ENCODE data around the gene TMPRSS6. TPM values are rescaled to one million over a fixed set of nuclear protein-coding genes. Genes with fewer than 3 reads are reported as not detected.

TMPRSS6 gene
- total RNA-seq, 4 donors from 2014 or later: not detected

DNA sequence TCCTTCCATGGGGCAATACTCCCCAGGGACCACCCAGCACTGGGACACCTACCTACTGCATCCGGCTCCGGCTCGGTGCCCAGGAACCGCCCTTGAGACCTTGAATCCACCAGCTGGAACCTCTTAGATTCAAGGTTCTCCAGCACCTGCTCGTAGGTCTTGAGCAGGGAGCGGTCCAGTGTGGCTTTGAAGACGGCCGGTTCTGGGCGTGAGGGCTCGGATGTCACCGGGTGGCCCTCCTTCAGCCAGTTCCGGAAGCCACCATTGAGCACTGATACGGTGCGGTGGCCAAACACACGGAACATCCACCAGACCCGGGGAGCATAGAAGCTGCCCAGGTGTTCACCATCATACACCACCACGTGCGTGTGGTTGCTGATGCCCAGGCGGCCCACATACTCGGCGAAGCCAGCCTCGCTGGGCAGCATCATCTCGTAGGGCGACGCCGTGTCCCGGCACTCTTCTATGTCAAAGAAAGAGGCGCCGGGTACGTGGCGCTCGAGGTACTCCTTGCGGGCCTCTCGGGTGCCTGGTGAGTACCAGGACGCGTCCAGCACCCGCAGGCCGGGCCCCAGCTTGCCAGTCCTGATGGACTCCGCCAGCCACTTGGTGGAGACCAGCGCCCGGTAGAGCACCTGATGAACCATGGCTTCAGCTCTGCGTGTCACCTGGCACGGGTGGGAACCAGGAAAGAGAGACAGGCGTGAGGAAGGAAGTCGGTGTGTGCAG, 91.3 kb downstream of the TMPRSS6 start:
- TF ChIP-seq, protein P1, sequence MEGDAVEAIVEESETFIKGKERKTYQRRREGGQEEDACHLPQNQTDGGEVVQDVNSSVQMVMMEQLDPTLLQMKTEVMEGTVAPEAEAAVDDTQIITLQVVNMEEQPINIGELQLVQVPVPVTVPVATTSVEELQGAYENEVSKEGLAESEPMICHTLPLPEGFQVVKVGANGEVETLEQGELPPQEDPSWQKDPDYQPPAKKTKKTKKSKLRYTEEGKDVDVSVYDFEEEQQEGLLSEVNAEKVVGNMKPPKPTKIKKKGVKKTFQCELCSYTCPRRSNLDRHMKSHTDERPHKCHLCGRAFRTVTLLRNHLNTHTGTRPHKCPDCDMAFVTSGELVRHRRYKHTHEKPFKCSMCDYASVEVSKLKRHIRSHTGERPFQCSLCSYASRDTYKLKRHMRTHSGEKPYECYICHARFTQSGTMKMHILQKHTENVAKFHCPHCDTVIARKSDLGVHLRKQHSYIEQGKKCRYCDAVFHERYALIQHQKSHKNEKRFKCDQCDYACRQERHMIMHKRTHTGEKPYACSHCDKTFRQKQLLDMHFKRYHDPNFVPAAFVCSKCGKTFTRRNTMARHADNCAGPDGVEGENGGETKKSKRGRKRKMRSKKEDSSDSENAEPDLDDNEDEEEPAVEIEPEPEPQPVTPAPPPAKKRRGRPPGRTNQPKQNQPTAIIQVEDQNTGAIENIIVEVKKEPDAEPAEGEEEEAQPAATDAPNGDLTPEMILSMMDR (IDR thresholded peaks at IDR 0.05; ENCODE audit: low read depth): no peak

DNA sequence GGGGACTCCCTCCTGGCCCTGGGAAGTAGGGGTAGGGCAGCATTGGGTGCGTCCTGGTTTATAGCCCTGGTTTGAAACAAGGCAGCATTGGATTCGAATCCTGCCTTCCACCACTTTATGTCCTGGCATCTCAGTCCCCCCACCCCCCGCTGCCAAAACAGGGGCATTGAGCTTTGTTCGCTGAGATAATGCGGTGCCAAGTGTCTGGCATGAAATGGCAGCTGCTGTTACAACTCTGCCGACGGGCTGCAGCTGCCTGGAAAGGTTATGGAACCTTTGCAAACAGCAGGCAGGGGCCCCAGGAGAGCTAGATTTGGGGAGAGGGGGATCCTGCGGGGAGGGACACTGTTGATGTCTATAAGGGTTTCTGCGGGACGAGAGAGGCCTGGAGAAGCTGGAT, 92.2 kb downstream of the TMPRSS6 start:
- TF ChIP-seq, protein P1 (IDR thresholded peaks at IDR 0.05; ENCODE audit: low read depth): no peak

DNA sequence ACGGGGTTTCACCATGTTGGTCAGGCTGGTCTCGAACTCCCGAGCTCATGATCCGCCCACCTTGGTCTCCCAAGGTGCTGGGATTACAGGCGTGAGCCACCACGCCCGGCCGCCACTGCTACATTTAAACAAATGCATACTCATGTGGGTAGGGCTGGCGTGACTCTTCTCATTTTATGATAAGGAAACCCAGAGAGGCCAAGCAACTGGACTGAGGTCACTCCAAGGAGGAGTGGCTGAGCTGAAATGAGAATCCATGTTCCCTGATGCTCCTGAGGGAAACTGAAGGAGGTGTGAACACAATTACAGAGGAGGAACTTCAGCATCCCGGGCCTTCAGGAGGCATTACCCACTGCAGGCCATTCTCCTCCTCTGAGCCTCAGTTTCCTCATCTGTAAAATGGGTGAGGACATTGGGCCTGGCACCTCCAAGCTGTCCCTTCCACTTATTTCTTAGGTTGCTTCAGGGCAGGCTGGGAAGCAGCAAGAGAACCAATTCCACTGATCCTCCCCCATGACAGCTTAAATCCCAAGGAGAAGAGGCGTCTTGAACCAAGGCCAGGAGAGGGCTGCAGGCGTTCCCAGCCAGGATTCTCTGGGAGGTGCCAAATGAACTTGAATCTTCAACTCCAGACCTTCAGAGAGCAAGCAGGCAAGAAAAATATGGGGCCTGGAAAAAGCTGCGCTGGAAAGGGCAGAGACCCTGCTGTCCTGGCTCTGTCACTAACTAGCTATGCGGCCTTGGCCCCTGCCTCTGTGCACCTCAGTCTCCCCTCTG, 93.2 kb downstream of the TMPRSS6 start:
- TF ChIP-seq, protein P1 (IDR thresholded peaks at IDR 0.05; ENCODE audit: low read depth): no peak

DNA sequence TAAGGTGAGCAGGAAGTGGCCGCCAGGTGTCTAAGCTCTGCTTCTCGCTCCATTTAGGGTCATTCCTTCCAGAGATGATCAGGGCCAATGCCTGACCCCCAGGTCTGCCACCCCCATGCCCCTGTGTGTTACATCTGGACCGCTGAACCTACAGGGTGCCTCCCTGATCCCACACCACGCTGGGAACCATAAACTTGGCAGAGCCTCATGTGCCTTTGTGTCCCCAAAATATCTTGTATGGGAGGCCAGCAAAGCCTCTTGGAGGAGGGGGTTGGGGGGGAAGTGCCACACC, 94.0 kb downstream of the TMPRSS6 start:
- TF ChIP-seq, protein P1 (IDR thresholded peaks at IDR 0.05; ENCODE audit: low read depth): no peak

Other genes starting within 250 kb of the TMPRSS6 start
- 10 to 100 TPM; 18.8 to 76.0 (median 39.5) TPM for gene NCF4, start 248.7 kb downstream of the TMPRSS6 start, total RNA-seq
- gene CSF2RB, start 196.1 kb downstream of the TMPRSS6 start, total RNA-seq: 10 to 100 TPM in 2 of 4 donors, 1 to 10 TPM in 2; 5.8 to 11.7 (median 10.5) TPM
- gene TST, start 90.3 kb downstream of the TMPRSS6 start, total RNA-seq: 100 to 1,000 TPM in 1 of 4 donors, 10 to 100 TPM in 3; 54.7 to 141 (median 70.5) TPM
- 100 to 1,000 TPM in 3 of 4 donors, 10 to 100 TPM in 1; 61.1 to 320 (median 149) TPM for gene MPST, start 90.0 kb downstream of the TMPRSS6 start, total RNA-seq
- gene KCTD17, start 58.0 kb downstream of the TMPRSS6 start, total RNA-seq: 1 to 10 TPM; 2.9 to 8.9 (median 8.4) TPM
- gene IL2RB, start 40.2 kb upstream of the TMPRSS6 start, total RNA-seq: 1 to 10 TPM in 1 of 4 donors, under 1 TPM in 3; 0.22 to 2.2 (median 0.62) TPM
- 1 to 10 TPM in 3 of 4 donors, under 1 TPM in 1; 0.33 to 3.2 (median 2.4) TPM for gene C1QTNF6, start 78.5 kb upstream of the TMPRSS6 start, total RNA-seq
- not detected for gene SSTR3, start 102.8 kb upstream of the TMPRSS6 start, total RNA-seq
- gene RAC2, start 134.6 kb upstream of the TMPRSS6 start, total RNA-seq: 10 to 100 TPM in 3 of 4 donors, 1 to 10 TPM in 1; 7.8 to 49.8 (median 14.5) TPM
- 10 to 100 TPM; 13.2 to 40.3 (median 22.1) TPM for gene CYTH4, start 172.8 kb upstream of the TMPRSS6 start, total RNA-seq

Measured in subcutaneous adipose tissue (tissue), 4 donors.